Heart right ventricle (tissue), 16 donors: ENCODE measurements around the gene TIRAP. TPM values are rescaled to one million over a fixed set of nuclear protein-coding genes. Genes with fewer than 3 reads are reported as not detected.

ENCODE experiments used
- ATAC-seq, 8 donors: fragments of 200-7000 bp; cut with Tn5 transposase; one replicate each; pipeline ENCODE4 v1.9.1; 2020; ENCODE audit warnings: mild to moderate bottlenecking in 8 of 8, moderate library complexity in 8 of 8, moderate number of reproducible peaks in 1 of 8
- DNase-seq, 2 donors: peaks; one replicate each; pipeline ENCODE4 v3.0.0-alpha.2; 2020
- H3K27ac ChIP-seq, 10 donors: fragments of 200-600 bp; sonication (generic) in 2 of 10; one replicate each; pipeline versions ENCODE4 v1.5.0 to v1.8.0; 2020 to 2022; ENCODE audit warnings: mild to moderate bottlenecking in 3 of 10
- H3K27me3 ChIP-seq, 7 donors: fragments of 200-600 bp; one replicate each; pipeline ENCODE4 v1.8.0; 2021 to 2022; ENCODE audit warnings: mild to moderate bottlenecking in 2 of 7
- H3K36me3 ChIP-seq, 9 donors: fragments of 200-600 bp; sonication (generic) in 1 of 9; one replicate each; pipeline versions ENCODE4 v1.5.0 to v1.8.0; 2020 to 2022; ENCODE audit warnings: mild to moderate bottlenecking in 2 of 9
- H3K4me1 ChIP-seq, 9 donors: fragments of 200-600 bp; sonication (generic) in 1 of 9; one replicate each; pipeline versions ENCODE4 v1.5.0 to v1.8.0; 2020 to 2022; ENCODE audit warnings: mild to moderate bottlenecking in 4 of 9
- H3K4me3 ChIP-seq, 10 donors: fragments of 200-600 bp; sonication (generic) in 2 of 10; one replicate each; pipeline versions ENCODE4 v1.5.0 to v1.8.0; 2020 to 2022; ENCODE audit warnings: mild to moderate bottlenecking in 7 of 10, moderate library complexity in 2 of 10
- H3K9me3 ChIP-seq, 11 donors: fragments of 200-600 bp in 10 of 11; sonication (generic) in 2 of 11; one replicate each; pipeline versions ENCODE4 v1.5.0 to v1.8.0; 2013 to 2022; ENCODE audit warnings: mild to moderate bottlenecking in 2 of 11, control low read depth in 1 of 11, moderate library complexity in 1 of 11
- WGBS, 2 donors: extraction: QIAGEN DNeasy Blood & Tissue Kit; methylation state at CpG; one replicate each; pipeline ENCODE4 v1.1.7; 2013; ENCODE audit warnings: inconsistent platforms in 1 of 2; 5-methylcytosine and 5-hydroxymethylcytosine counted together
- intact Hi-C, 10 donors: fragments of 100-400 bp; cut with DNase I; formaldehyde crosslinking; loops; one replicate each; pipeline versions ENCODE4 v1.11.1 to v1.14.2; 2022
- polyA plus RNA-seq, 2 donors: library from polyadenylated mRNA; stranded (reverse); fragments of 200-250 nt; gene quantifications; one replicate each; pipeline ENCODE4 v1.2.3, GENCODE V29; 2013
- total RNA-seq, 10 donors: library from RNA; stranded (reverse); fragmentation: NEBNext Ultra II Directional in 3 of 10; extraction: Animal tissue kit (Norgen Biotek cat#: 25700) in 3 of 10; gene quantifications; one replicate each; pipeline versions ENCODE4 v1.2.1 to v1.2.4, GENCODE V29; 2021 to 2023
- TF ChIP-seq, protein P1 (sequence below), 9 donors: fragments of 200-600 bp; sonication (generic) in 2 of 9; IDR thresholded peaks; one replicate each; pipeline versions ENCODE4 v1.5.0 to v1.8.0; 2021 to 2022; ENCODE audit warnings: antibody characterized with exemption in 9 of 9, mild to moderate bottlenecking in 5 of 9, moderate library complexity in 1 of 9
- donor health status: Arrhythmogenic right ventricular cardiomyopathy.
- donor health status: ischemic (EF 13 %, LVEDD 7.1; RV severe dilation, severe dysfunction).
- donor health status: healthy with polysubstance abuse.
- donor health status: DM: no; HTN: yes; CAD: no.
- donor health status: DM: no; HTN: no; CAD: no.
- donor health status: ischemic (EF 25% LVEDD 6.9; RV normal size, moderate dysfunction).
- donor health status: ischemic (EF 25% LVEDD 5.7; RV mildly dilated, moderate dysfunction).
- donor health status: healthy.
- donor health status: DM: yes; HTN: yes; CAD: no.
- donor health status: Ischemic cardiomyopathy.
- donor health status: ischemic (EF 35%, LVEDD 5.7; RV mildly dilated, moderate dysfunction).
- donor health status: nonischemic (EF 11% LVEDD 7.7; RV severe dilation, severe dysfunction).
- donor health status: DM: yes; HTN: yes; CAD: no.
- donor health status: PGD.
- donor health status: ischemic (EF 29% LVEDD 5.4; RV normal size, mild dysfunction).
- donor health status: nonischemic (EF 23%, LVEDD 6.1; RV moderate dilation, normal function).

The TIRAP gene
- total and polyA plus RNA-seq, 12 donors: 3.1 to 10.1 (median 7.8) TPM

DNA sequence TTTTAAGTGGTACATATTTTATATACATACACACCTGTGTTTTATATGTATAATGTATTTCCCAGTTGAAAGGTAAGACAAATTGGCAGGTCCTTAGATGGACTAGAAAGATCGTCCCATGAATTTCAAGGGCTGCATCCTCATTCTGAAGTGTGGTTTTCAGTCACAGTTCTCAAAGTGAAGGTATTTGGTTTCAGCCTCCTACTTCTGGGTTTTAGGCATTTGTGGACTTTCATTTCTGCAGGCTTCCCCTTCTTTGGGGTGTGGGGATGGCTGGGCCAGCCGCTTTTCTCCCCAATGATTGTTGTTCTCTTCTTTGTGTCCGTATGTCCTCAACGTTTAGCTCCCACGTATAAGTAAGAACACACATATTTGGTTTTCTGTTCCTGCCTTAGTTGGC lies 30.9 kb downstream of the TIRAP start:
- no peaks in the 10 kb centered on the region for H3K9me3 ChIP-seq
- no peak for ATAC-seq
- TF ChIP-seq, protein P1, sequence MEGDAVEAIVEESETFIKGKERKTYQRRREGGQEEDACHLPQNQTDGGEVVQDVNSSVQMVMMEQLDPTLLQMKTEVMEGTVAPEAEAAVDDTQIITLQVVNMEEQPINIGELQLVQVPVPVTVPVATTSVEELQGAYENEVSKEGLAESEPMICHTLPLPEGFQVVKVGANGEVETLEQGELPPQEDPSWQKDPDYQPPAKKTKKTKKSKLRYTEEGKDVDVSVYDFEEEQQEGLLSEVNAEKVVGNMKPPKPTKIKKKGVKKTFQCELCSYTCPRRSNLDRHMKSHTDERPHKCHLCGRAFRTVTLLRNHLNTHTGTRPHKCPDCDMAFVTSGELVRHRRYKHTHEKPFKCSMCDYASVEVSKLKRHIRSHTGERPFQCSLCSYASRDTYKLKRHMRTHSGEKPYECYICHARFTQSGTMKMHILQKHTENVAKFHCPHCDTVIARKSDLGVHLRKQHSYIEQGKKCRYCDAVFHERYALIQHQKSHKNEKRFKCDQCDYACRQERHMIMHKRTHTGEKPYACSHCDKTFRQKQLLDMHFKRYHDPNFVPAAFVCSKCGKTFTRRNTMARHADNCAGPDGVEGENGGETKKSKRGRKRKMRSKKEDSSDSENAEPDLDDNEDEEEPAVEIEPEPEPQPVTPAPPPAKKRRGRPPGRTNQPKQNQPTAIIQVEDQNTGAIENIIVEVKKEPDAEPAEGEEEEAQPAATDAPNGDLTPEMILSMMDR (IDR thresholded peaks at IDR 0.05): no peak
- H3K4me1 ChIP-seq: peaks cover 11 to 64% (median 28%) of the 10 kb centered on the region in 9 donors
- H3K27me3 ChIP-seq: no peaks in the 10 kb centered on the region
- no peak overlapping the region for H3K4me3 ChIP-seq
- no peak for DNase-seq
- intact Hi-C loops: loop anchor here in 7 of 10 donors (2.0 to 10.0 kb wide), 11 partner anchors 43 to 673 kb away; partner anchors contain the start of gene ST3GAL4 (in 2 of the 7)
- H3K36me3 ChIP-seq: peaks cover 0 to 49% (median 0%) of the 10 kb centered on the region in 9 donors
- no peak overlapping the region for H3K27ac ChIP-seq
- WGBS, 2 donors: 91 to 93% methylated on average over 5 of the region's 5 CpGs

DNA sequence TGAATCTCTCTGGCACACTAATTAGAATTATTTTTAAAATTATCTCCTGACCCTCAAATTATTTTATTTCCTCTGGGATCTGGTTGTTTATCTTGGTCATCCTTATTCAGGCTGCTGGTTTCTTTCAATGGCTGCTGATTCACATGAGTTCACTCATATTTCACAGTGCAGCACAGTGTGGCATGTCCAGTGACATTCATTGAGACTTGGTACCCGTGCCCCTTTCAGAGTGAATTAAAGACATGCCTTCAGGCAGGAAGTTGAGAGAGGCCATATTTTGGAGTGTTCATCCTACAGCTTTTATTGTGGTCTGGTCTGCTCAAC lies 34.5 kb downstream of the TIRAP start:
- peak overlapping the region in 4 of 10 donors; percentile 9 to 23 (median 18) for H3K4me3 ChIP-seq
- DNase-seq (no peak), ATAC-seq (peak in 4 of 8 donors; percentile 1 to 7 (median 4))
- peaks cover 15 to 54% (median 33%) of the 10 kb centered on the region in 9 donors for H3K4me1 ChIP-seq
- H3K27me3 ChIP-seq: no peaks in the 10 kb centered on the region
- intact Hi-C loops: loop anchor here in 7 of 10 donors (5.0 to 10.0 kb wide), 6 partner anchors 35 to 667 kb away; partner anchors contain the start of gene ST3GAL4 (in 1 of the 7)
- peaks cover 0 to 36% (median 0%) of the 10 kb centered on the region in 9 donors for H3K36me3 ChIP-seq
- H3K9me3 ChIP-seq: no peaks in the 10 kb centered on the region
- H3K27ac ChIP-seq: peak overlapping the region; percentile 63 to 88 (median 78)
- TF ChIP-seq, protein P1 (IDR thresholded peaks at IDR 0.05): no peak
- 63 to 73% methylated on average over 1 of the region's 1 CpG for WGBS, 2 donors

GRCh38 chr11:126317756-126318573 lies 35.1 kb downstream of the TIRAP start:
- H3K4me3 ChIP-seq: peak overlapping the region in 6 of 10 donors; percentile 7 to 23 (median 16)
- DNase-seq (peak; percentile 74 to 81), ATAC-seq (peak; percentile 86 to 95 (median 92))
- peaks cover 0 to 30% (median 0%) of the 10 kb centered on the region in 9 donors for H3K36me3 ChIP-seq
- no peaks in the 10 kb centered on the region for H3K27me3 ChIP-seq
- TF ChIP-seq, protein P1 (IDR thresholded peaks at IDR 0.05): no peak
- intact Hi-C loops: loop anchor here in 7 of 10 donors (2.0 to 10.0 kb wide), 7 partner anchors 34 to 667 kb away; partner anchors contain the start of gene ST3GAL4 (in 2 of the 7)
- no peaks in the 10 kb centered on the region for H3K9me3 ChIP-seq
- H3K27ac ChIP-seq: peak overlapping the region; percentile 63 to 88 (median 78)
- 32 to 36% methylated on average over 14 of the region's 14 CpGs for WGBS, 2 donors
- H3K4me1 ChIP-seq: peaks cover 15 to 50% (median 33%) of the 10 kb centered on the region in 9 donors

GRCh38 chr11:126318574-126319373 lies 35.9 kb downstream of the TIRAP start:
- Histone ChIP-seq H3K27me3 (no peaks in the 10 kb centered on the region), H3K27ac (peak overlapping the region; percentile 63 to 88 (median 78)), H3K4me1 (peaks cover 15 to 45% (median 33%) of the 10 kb centered on the region in 9 donors), H3K36me3 (peaks cover 0 to 22% (median 0%) of the 10 kb centered on the region in 9 donors), H3K4me3 (peak overlapping the region in 5 of 10 donors; percentile 9 to 23 (median 17)), H3K9me3 (no peaks in the 10 kb centered on the region)
- TF ChIP-seq, protein P1 (IDR thresholded peaks at IDR 0.05): no peak
- ATAC-seq: peak; percentile 81 to 88 (median 86)
- intact Hi-C loops: loop anchor here in 7 of 10 donors (2.0 to 10.0 kb wide), 7 partner anchors 34 to 666 kb away; partner anchors contain the start of gene ST3GAL4 (in 2 of the 7)
- peak in 1 of 2 donors; percentile 59 for DNase-seq
- 49 to 58% methylated on average over 9 of the region's 9 CpGs for WGBS, 2 donors
